ENCODE data around the gene LURAP1L.

DNA sequence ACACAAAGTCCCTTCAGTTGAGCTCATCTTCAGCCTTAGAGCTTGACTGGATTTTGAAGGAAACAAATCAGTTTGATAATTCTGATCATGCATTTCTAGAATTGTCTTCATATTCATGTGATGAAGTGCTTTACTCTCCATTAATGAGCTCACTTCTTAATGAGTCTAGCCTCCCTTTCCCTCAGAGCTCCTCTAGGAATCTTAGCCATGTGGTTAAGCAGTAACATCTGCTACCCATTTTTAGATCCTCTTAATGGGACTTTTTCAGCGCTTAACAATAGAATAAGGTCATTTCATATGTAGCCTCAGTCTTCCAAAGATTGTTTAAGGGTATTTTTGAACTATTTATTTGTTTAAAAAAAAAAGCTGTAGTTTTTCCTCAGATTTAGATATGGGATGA, 36.9 kb upstream of the LURAP1L start:
- TF ChIP-seq, protein P1, sequence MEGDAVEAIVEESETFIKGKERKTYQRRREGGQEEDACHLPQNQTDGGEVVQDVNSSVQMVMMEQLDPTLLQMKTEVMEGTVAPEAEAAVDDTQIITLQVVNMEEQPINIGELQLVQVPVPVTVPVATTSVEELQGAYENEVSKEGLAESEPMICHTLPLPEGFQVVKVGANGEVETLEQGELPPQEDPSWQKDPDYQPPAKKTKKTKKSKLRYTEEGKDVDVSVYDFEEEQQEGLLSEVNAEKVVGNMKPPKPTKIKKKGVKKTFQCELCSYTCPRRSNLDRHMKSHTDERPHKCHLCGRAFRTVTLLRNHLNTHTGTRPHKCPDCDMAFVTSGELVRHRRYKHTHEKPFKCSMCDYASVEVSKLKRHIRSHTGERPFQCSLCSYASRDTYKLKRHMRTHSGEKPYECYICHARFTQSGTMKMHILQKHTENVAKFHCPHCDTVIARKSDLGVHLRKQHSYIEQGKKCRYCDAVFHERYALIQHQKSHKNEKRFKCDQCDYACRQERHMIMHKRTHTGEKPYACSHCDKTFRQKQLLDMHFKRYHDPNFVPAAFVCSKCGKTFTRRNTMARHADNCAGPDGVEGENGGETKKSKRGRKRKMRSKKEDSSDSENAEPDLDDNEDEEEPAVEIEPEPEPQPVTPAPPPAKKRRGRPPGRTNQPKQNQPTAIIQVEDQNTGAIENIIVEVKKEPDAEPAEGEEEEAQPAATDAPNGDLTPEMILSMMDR (IDR thresholded peaks at IDR 0.05), result no peak
- no peak for TF ChIP-seq POLR2A (IDR thresholded peaks at IDR 0.05)
- TF ChIP-seq POLR2AphosphoS5 (IDR thresholded peaks at IDR 0.05), result no peak

All from suprapubic skin (tissue), 4 donors.